Loucy (cell line): ENCODE results near the gene KIRREL3.

ENCODE experiments used
- H2AFZ ChIP-seq: fragments of 200-600 bp; sonication (generic); 2 replicates; pipeline ENCODE4 v1.6.0; 2016; ENCODE audit warnings: antibody characterized with exemption, mild to moderate bottlenecking, low read length, moderate library complexity
- H3F3A ChIP-seq: fragments of 200-600 bp; 2 replicates; pipeline ENCODE4 v1.6.0; 2016; ENCODE audit warnings: antibody characterized with exemption, low read depth, mild to moderate bottlenecking
- H3K27me3 ChIP-seq: fragments of 200-600 bp; sonication (generic); 2 replicates; pipeline ENCODE4 v1.6.1; 2014; ENCODE audit warnings: low read length, mild to moderate bottlenecking; ENCODE audit not compliant: insufficient read depth, poor library complexity, severe bottlenecking
- H3K36me3 ChIP-seq: fragments of 200-600 bp; sonication (generic); 2 replicates; pipeline ENCODE4 v1.6.1; 2016; ENCODE audit warnings: low read length; ENCODE audit not compliant: insufficient read depth
- H3K4me1 ChIP-seq: fragments of 200-600 bp; sonication (generic); 2 replicates; pipeline ENCODE4 v1.5.1; 2014; ENCODE audit warnings: low read length, mild to moderate bottlenecking; ENCODE audit not compliant: insufficient read depth, poor library complexity, severe bottlenecking
- H3K4me2 ChIP-seq: fragments of 200-600 bp; sonication (generic); 2 replicates; pipeline ENCODE4 v1.6.0; 2014; ENCODE audit warnings: antibody characterized with exemption, low read length, low read depth, mild to moderate bottlenecking; ENCODE audit not compliant: poor library complexity, severe bottlenecking
- H3K4me3 ChIP-seq: fragments of 200-600 bp; sonication (generic); 2 replicates; pipeline ENCODE4 v1.5.1; 2014; ENCODE audit warnings: low read length, mild to moderate bottlenecking, mixed read lengths; ENCODE audit not compliant: poor library complexity, severe bottlenecking
- H3K79me2 ChIP-seq: fragments of 200-600 bp; sonication (generic); 2 replicates; pipeline ENCODE4 v1.6.1; 2014; ENCODE audit warnings: low read length; ENCODE audit not compliant: insufficient read depth
- H3K9ac ChIP-seq: fragments of 200-600 bp; sonication (generic); 2 replicates; pipeline ENCODE4 v1.6.0; 2014; ENCODE audit warnings: mild to moderate bottlenecking, low read depth, low read length, moderate library complexity; ENCODE audit not compliant: poor library complexity, severe bottlenecking
- H3K9me2 ChIP-seq: fragments of 200-600 bp; sonication (generic); replicated peaks from 2 replicates; pipeline ENCODE4 v1.6.1; 2016; ENCODE audit warnings: low read depth, low read length, mixed read lengths
- H3K9me3 ChIP-seq: fragments of 200-600 bp; sonication (generic); 2 replicates; pipeline ENCODE4 v1.6.1; 2014; ENCODE audit warnings: mild to moderate bottlenecking, antibody characterized with exemption, low read length, low read depth; ENCODE audit not compliant: insufficient read depth
- H4K20me1 ChIP-seq: fragments of 200-600 bp; sonication (generic); 2 replicates; pipeline ENCODE4 v1.6.0; 2014; ENCODE audit warnings: antibody characterized with exemption, low read length, mild to moderate bottlenecking; ENCODE audit not compliant: insufficient read depth, poor library complexity, severe bottlenecking
- EZH2phosphoT487 ChIP-seq: fragments of 200-600 bp; IDR thresholded peaks from 2 replicates; pipeline ENCODE4 v1.6.1; 2018; ENCODE audit warnings: antibody characterized with exemption, mild to moderate bottlenecking, moderate library complexity, borderline replicate concordance
- TF ChIP-seq, protein P1 (sequence below): fragments of 200-600 bp; sonication (generic); conservative IDR thresholded peaks from 2 replicates; pipeline ENCODE4 v1.5.1; 2014; ENCODE audit warnings: mild to moderate bottlenecking, antibody characterized with exemption, low read length

The KIRREL3 gene

DNA sequence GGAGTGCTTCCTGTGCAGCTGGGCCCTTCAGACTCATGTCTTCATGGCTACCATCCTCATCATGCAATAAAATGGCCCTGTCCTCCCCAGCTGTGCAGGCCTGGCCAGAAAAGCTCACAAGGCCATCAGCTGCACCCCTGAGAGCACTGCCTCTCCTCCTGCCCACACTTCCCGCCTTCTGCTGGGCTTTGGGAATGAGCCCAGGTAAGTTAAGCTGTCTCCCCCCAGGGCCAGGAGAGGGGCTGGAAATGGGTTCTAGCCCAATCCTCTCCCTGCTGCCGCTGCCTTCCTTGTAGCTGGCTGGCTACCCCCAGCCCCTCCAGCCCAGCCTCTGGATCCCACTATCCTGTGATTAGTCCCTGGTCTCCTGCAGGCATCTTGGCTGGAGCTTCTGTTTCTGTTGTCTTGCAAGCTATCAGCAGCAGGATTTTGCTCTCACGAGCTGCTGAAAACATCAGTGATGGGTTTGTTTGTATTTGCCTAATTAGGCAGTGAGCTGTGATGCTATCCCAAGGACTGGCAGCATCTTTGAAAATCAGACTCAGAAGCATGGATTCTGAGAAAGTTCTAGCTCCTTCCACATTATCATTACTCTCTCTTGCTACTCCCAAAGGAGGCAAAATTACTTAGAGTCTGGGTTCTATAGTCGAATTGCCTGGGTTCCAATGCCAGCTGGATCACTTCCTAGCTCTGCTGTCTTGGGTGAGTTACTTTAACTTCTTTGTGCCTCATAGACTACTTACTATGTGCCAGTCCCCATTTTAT is 476.9 kb downstream of the KIRREL3 start:
- H3K79me2 ChIP-seq, result no peaks in the 10 kb centered on the region
- TF ChIP-seq, protein P1, sequence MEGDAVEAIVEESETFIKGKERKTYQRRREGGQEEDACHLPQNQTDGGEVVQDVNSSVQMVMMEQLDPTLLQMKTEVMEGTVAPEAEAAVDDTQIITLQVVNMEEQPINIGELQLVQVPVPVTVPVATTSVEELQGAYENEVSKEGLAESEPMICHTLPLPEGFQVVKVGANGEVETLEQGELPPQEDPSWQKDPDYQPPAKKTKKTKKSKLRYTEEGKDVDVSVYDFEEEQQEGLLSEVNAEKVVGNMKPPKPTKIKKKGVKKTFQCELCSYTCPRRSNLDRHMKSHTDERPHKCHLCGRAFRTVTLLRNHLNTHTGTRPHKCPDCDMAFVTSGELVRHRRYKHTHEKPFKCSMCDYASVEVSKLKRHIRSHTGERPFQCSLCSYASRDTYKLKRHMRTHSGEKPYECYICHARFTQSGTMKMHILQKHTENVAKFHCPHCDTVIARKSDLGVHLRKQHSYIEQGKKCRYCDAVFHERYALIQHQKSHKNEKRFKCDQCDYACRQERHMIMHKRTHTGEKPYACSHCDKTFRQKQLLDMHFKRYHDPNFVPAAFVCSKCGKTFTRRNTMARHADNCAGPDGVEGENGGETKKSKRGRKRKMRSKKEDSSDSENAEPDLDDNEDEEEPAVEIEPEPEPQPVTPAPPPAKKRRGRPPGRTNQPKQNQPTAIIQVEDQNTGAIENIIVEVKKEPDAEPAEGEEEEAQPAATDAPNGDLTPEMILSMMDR, result no peak
- TF ChIP-seq EZH2phosphoT487, result no peak
- H3K9me2 ChIP-seq, result no peaks in the 10 kb centered on the region
- H3K4me1 ChIP-seq, result no peaks in the 10 kb centered on the region
- H3K9me3 ChIP-seq, result no peaks in the 10 kb centered on the region
- H3K36me3 ChIP-seq, result no peaks in the 10 kb centered on the region
- H3K9ac ChIP-seq, result no peak overlapping the region
- H4K20me1 ChIP-seq, result no peaks in the 10 kb centered on the region
- no peak overlapping the region for H2AFZ ChIP-seq
- no peaks in the 10 kb centered on the region for H3K27me3 ChIP-seq
- no peaks in the 10 kb centered on the region for H3F3A ChIP-seq
- no peak overlapping the region for H3K4me2 ChIP-seq
- H3K4me3 ChIP-seq, result no peak overlapping the region

DNA sequence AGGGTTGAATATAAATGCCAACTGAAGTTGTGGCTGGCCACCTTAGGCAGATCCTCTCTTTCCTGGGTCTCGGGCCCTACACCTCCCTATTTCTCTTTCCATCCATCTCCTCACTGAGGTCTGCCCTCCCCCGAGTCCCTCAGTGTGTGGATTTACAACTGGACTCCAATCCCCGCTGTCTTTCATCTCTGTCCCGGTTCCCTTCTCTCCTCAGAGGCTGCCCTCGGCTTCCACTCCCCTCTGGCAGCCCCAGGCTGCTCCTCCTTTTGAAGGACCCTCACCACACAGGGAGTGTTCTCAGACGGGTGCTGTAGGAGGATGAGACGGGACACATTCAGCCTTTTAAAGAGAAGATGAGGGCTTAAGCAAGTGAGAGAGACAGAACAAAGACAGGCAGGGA is 478.0 kb downstream of the KIRREL3 start:
- H3K79me2 ChIP-seq, result no peaks in the 10 kb centered on the region
- no peaks in the 10 kb centered on the region for H4K20me1 ChIP-seq
- H3K4me1 ChIP-seq, result no peaks in the 10 kb centered on the region
- no peaks in the 10 kb centered on the region for H3K9me3 ChIP-seq
- no peak overlapping the region for H3K4me3 ChIP-seq
- no peaks in the 10 kb centered on the region for H3K36me3 ChIP-seq
- H3K9ac ChIP-seq, result no peak overlapping the region
- H2AFZ ChIP-seq, result no peak overlapping the region
- no peak for TF ChIP-seq EZH2phosphoT487
- TF ChIP-seq, protein P1, result no peak
- H3K4me2 ChIP-seq, result no peak overlapping the region
- H3K9me2 ChIP-seq, result no peaks in the 10 kb centered on the region
- H3K27me3 ChIP-seq, result no peaks in the 10 kb centered on the region
- no peaks in the 10 kb centered on the region for H3F3A ChIP-seq

GRCh38 chr11:126522152-126522551 is 478.4 kb downstream of the KIRREL3 start:
- Histone ChIP-seq H3K9me2 (no peaks in the 10 kb centered on the region), H3K36me3 (no peaks in the 10 kb centered on the region), H3K9ac (no peak overlapping the region), H3K4me3 (no peak overlapping the region), H3K27me3 (no peaks in the 10 kb centered on the region), H2AFZ (no peak overlapping the region), H3K9me3 (no peaks in the 10 kb centered on the region), H3F3A (no peaks in the 10 kb centered on the region), H3K79me2 (no peaks in the 10 kb centered on the region), H3K4me2 (no peak overlapping the region), H3K4me1 (no peaks in the 10 kb centered on the region), H4K20me1 (no peaks in the 10 kb centered on the region)
- no peak for TF ChIP-seq EZH2phosphoT487
- TF ChIP-seq, protein P1, result no peak
